Hepatocyte (in vitro differentiated cells): ENCODE data around the gene FGD4.

Experiments
- EZH2 ChIP-seq: fragments of 200-600 bp; sonication (generic); IDR thresholded peaks from 2 replicates; pipeline ENCODE4 v1.6.1; 2016; ENCODE audit warnings: antibody characterized with exemption, mild to moderate bottlenecking, borderline replicate concordance
- EZH2phosphoT487 ChIP-seq: fragments of 200-600 bp; sonication (generic); IDR thresholded peaks from one replicate; pipeline ENCODE4 v1.6.1; 2018; ENCODE audit warnings: antibody characterized with exemption, mild to moderate bottlenecking, low read depth, moderate library complexity; ENCODE audit not compliant: unreplicated experiment, severe bottlenecking
- TF ChIP-seq, protein P1 (sequence below): fragments of 200-600 bp; sonication (generic); IDR thresholded peaks from 2 replicates; pipeline ENCODE4 v1.5.1; 2016; ENCODE audit warnings: antibody characterized with exemption, mild to moderate bottlenecking; ENCODE audit not compliant: poor library complexity

GRCh38 chr12:32440120-32440865 is 40.9 kb downstream of the FGD4 start:
- TF ChIP-seq EZH2phosphoT487 (no peak), EZH2 (no peak)
- TF ChIP-seq, protein P1, sequence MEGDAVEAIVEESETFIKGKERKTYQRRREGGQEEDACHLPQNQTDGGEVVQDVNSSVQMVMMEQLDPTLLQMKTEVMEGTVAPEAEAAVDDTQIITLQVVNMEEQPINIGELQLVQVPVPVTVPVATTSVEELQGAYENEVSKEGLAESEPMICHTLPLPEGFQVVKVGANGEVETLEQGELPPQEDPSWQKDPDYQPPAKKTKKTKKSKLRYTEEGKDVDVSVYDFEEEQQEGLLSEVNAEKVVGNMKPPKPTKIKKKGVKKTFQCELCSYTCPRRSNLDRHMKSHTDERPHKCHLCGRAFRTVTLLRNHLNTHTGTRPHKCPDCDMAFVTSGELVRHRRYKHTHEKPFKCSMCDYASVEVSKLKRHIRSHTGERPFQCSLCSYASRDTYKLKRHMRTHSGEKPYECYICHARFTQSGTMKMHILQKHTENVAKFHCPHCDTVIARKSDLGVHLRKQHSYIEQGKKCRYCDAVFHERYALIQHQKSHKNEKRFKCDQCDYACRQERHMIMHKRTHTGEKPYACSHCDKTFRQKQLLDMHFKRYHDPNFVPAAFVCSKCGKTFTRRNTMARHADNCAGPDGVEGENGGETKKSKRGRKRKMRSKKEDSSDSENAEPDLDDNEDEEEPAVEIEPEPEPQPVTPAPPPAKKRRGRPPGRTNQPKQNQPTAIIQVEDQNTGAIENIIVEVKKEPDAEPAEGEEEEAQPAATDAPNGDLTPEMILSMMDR = no peak
